H1 (cell line): ENCODE measurements around the gene THADA. TPM values are rescaled to one million over a fixed set of nuclear protein-coding genes. Genes with fewer than 3 reads are reported as not detected.

Experiments
- CTCF ChIA-PET: fragments of 300-600 bp; sonication (Branson Sonifier 250); formaldehyde crosslinking; loops from one replicate; lab custom pipeline; 2021; ENCODE audit not compliant: partially characterized antibody; lab: Charles Lee
- POLR2A ChIA-PET: fragments of 300-600 bp; sonication (Branson Sonifier 250); formaldehyde crosslinking; loops from one replicate; lab custom pipeline; 2021; ENCODE audit warnings: inconsistent platforms; ENCODE audit not compliant: partially characterized antibody; lab: Charles Lee
- DNase-seq, 2 experiments: peaks; one replicate each; pipeline versions ENCODE4 v3.0.0 to v3.0.0-alpha.2; 2010 to 2022; ENCODE audit warnings: low spot score in 2 of 2, low read depth in 1 of 2, mixed read lengths in 1 of 2
- FAIRE-seq: peaks from 2 replicates; lab custom pipeline; 2011; peaks lifted over from hg19 to GRCh38; lab: Jason Lieb, UNC
- H2AFZ ChIP-seq: 2 replicates; pipeline ENCODE4 v1.8.1; 2012; ENCODE audit warnings: low read length, inconsistent platforms
- H2AK5ac ChIP-seq: 2 replicates; pipeline ENCODE4 v1.6.1; 2013; ENCODE audit warnings: low read depth, low read length
- H2BK120ac ChIP-seq: replicated peaks from 2 replicates; pipeline ENCODE3; 2013; ENCODE audit warnings: low read depth, low read length, inconsistent platforms
- H2BK12ac ChIP-seq: 2 replicates; pipeline ENCODE4 v1.6.1; 2013; ENCODE audit warnings: low read depth, low read length
- H2BK15ac ChIP-seq: 2 replicates; pipeline ENCODE4 v1.6.1; 2013; ENCODE audit warnings: low read length
- H2BK20ac ChIP-seq: 2 replicates; pipeline ENCODE4 v1.6.1; 2013; ENCODE audit warnings: low read length
- H2BK5ac ChIP-seq: 2 replicates; pipeline ENCODE4 v1.6.1; 2013; ENCODE audit warnings: low read depth, low read length
- H3K14ac ChIP-seq: 2 replicates; pipeline ENCODE4 v1.6.1; 2013; ENCODE audit warnings: inconsistent platforms; ENCODE audit not compliant: insufficient read length
- H3K18ac ChIP-seq: 2 replicates; pipeline ENCODE4 v1.6.1; 2013; ENCODE audit warnings: low read length; ENCODE audit errors: extremely low read depth
- H3K23ac ChIP-seq: 2 replicates; pipeline ENCODE4 v1.6.1; 2013; ENCODE audit warnings: inconsistent platforms; ENCODE audit not compliant: insufficient read length
- H3K23me2 ChIP-seq: 2 replicates; pipeline ENCODE4 v1.6.1; 2013; ENCODE audit warnings: low read depth, low read length
- H3K27ac ChIP-seq: 2 replicates; pipeline ENCODE4 v1.6.1; 2011; ENCODE audit warnings: low read depth, low read length, inconsistent platforms
- H3K27me3 ChIP-seq, 4 experiments: replicated peaks in 1 of 4; 1 replicate in 1 of 4; 2 replicates in 3 of 4; pipeline versions ENCODE4 v1.6.1 to v1.8.1; 2011 to 2013; ENCODE audit warnings: low read length in 3 of 4, mild to moderate bottlenecking in 3 of 4, inconsistent platforms in 2 of 4, mixed read lengths in 2 of 4, moderate library complexity in 1 of 4; ENCODE audit not compliant: control insufficient read depth in 3 of 4, insufficient read depth in 3 of 4; ENCODE audit errors: extremely low read depth in 1 of 4
- H3K36me3 ChIP-seq, 4 experiments: 2 replicates each; pipeline versions ENCODE4 v1.6.1 to v1.8.1; 2011 to 2013; ENCODE audit warnings: mild to moderate bottlenecking in 4 of 4, low read length in 3 of 4, moderate library complexity in 2 of 4, control low read depth in 1 of 4, inconsistent platforms in 1 of 4; ENCODE audit not compliant: insufficient read depth in 4 of 4, control insufficient read depth in 2 of 4
- H3K4ac ChIP-seq: replicated peaks from 2 replicates; pipeline ENCODE3; 2013; ENCODE audit warnings: low read length, low read depth, mixed read lengths, inconsistent platforms; ENCODE audit not compliant: insufficient read length
- H3K4me1 ChIP-seq, 4 experiments: replicated peaks in 1 of 4; 1 replicate in 1 of 4; 2 replicates in 3 of 4; pipeline versions ENCODE4 v1.6.1 to v1.8.1; 2011 to 2013; ENCODE audit warnings: low read length in 3 of 4, inconsistent platforms in 2 of 4, mixed read lengths in 1 of 4; ENCODE audit not compliant: insufficient read depth in 4 of 4, control insufficient read depth in 3 of 4
- H3K4me2 ChIP-seq, 2 experiments: 2 replicates each; pipeline versions ENCODE4 v1.6.1 to v1.8.1; 2011 to 2013; ENCODE audit warnings: low read depth in 2 of 2, low read length in 2 of 2, control low read depth in 1 of 2, inconsistent platforms in 1 of 2, mild to moderate bottlenecking in 1 of 2; ENCODE audit not compliant: insufficient read depth in 1 of 2
- H3K4me3 ChIP-seq, 4 experiments: fragments of 200-600, 300-600 bp in 1 of 4; sonication (generic), shearing (Covaris generic), sonication (Bioruptor Twin) in 1 of 4; 2 replicates each; pipeline versions ENCODE4 v1.5.1 to v1.8.1; 2011 to 2016; ENCODE audit warnings: low read length in 4 of 4, low read depth in 3 of 4, control low read depth in 2 of 4, inconsistent platforms in 2 of 4, mild to moderate bottlenecking in 2 of 4, mixed read lengths in 1 of 4, moderate library complexity in 1 of 4; ENCODE audit not compliant: insufficient read depth in 2 of 4; ENCODE audit errors: extremely low read depth in 1 of 4
- H3K56ac ChIP-seq: replicated peaks from 2 replicates; pipeline ENCODE3; 2013; ENCODE audit warnings: low read depth, mild to moderate bottlenecking, mixed read lengths, low read length, inconsistent platforms; ENCODE audit not compliant: insufficient read length
- H3K79me1 ChIP-seq: 2 replicates; pipeline ENCODE4 v1.6.1; 2013; ENCODE audit warnings: low read depth, low read length, control low read depth
- H3K79me2 ChIP-seq, 2 experiments: 2 replicates each; pipeline versions ENCODE4 v1.6.1 to v1.8.1; 2012 to 2013; ENCODE audit warnings: low read length in 2 of 2, mild to moderate bottlenecking in 2 of 2, inconsistent platforms in 1 of 2; ENCODE audit not compliant: insufficient read depth in 2 of 2, control insufficient read depth in 1 of 2
- H3K9ac ChIP-seq, 4 experiments: replicated peaks in 1 of 4; 1 replicate in 1 of 4; 2 replicates in 3 of 4; pipeline versions ENCODE4 v1.6.1 to v1.8.1; 2011 to 2013; ENCODE audit warnings: low read depth in 3 of 4, low read length in 3 of 4, control low read depth in 2 of 4, mild to moderate bottlenecking in 2 of 4, moderate library complexity in 2 of 4, inconsistent platforms in 1 of 4; ENCODE audit errors: extremely low read depth in 1 of 4
- H3K9me3 ChIP-seq, 2 experiments: 2 replicates each; pipeline versions ENCODE4 v1.6.1 to v1.8.1; 2012 to 2013; ENCODE audit warnings: mild to moderate bottlenecking in 2 of 2, moderate library complexity in 2 of 2, control low read depth in 1 of 2, inconsistent platforms in 1 of 2, low read depth in 1 of 2, low read length in 1 of 2, mixed read lengths in 1 of 2; ENCODE audit not compliant: insufficient read depth in 2 of 2
- H4K20me1 ChIP-seq, 2 experiments: replicated peaks in 1 of 2; 2 replicates each; pipeline versions ENCODE3 to v1.8.1; 2011 to 2013; ENCODE audit warnings: inconsistent platforms in 2 of 2, low read length in 2 of 2, mild to moderate bottlenecking in 1 of 2; ENCODE audit not compliant: insufficient read depth in 2 of 2, control insufficient read depth in 1 of 2
- H4K5ac ChIP-seq: 2 replicates; pipeline ENCODE4 v1.6.1; 2013; ENCODE audit warnings: low read length, low read depth, mixed read lengths, inconsistent platforms; ENCODE audit not compliant: insufficient read length
- H4K8ac ChIP-seq: 2 replicates; pipeline ENCODE4 v1.8.0; 2013; ENCODE audit warnings: mild to moderate bottlenecking, moderate library complexity, low read length, inconsistent platforms; ENCODE audit not compliant: insufficient read depth; ENCODE audit errors: extremely low read depth
- H4K91ac ChIP-seq: replicated peaks from 2 replicates; pipeline ENCODE3; 2013; ENCODE audit warnings: low read length, mixed read lengths, inconsistent platforms; ENCODE audit not compliant: insufficient read length
- EZH2 ChIP-seq: fragments of 200-600 bp; sonication (generic); IDR thresholded peaks from 2 replicates; pipeline ENCODE4 v1.7.1; 2012; ENCODE audit warnings: low read depth, mild to moderate bottlenecking, moderate library complexity, low read length, inconsistent platforms; ENCODE audit not compliant: severe bottlenecking
- NANOG ChIP-seq: IDR thresholded peaks from 2 replicates; pipeline ENCODE4 v1.6.1; 2011; ENCODE audit warnings: low read length, low read depth, mild to moderate bottlenecking, inconsistent platforms; ENCODE audit not compliant: insufficient read depth, poor library complexity, severe bottlenecking
- PHF8 ChIP-seq: fragments of 200-600 bp; sonication (generic); conservative IDR thresholded peaks from 2 replicates; pipeline ENCODE4 v1.7.1; 2012; ENCODE audit warnings: low read depth, mild to moderate bottlenecking, inconsistent platforms, low read length, moderate library complexity
- SRF ChIP-seq: IDR thresholded peaks from 2 replicates; pipeline ENCODE4 v1.6.1; 2011; ENCODE audit warnings: mild to moderate bottlenecking, low read depth, low read length, moderate library complexity
- SUZ12 ChIP-seq: fragments of 200-600 bp; sonication (generic); IDR thresholded peaks from 2 replicates; pipeline ENCODE4 v1.6.1; 2012; ENCODE audit warnings: mild to moderate bottlenecking, inconsistent platforms, low read length, moderate library complexity, mixed read lengths
- USF2 ChIP-seq: IDR thresholded peaks from 2 replicates; pipeline ENCODE4 v1.6.1; 2011; ENCODE audit warnings: low read length, improper control_type of control experiment
- WGBS, 2 experiments: shearing (Covaris generic) in 1 of 2; methylation state at CpG; one replicate each; pipeline versions ENCODE4 v1.1.6 to v1.1.7; 2013 to 2015; ENCODE audit warnings: low lambda C conversion rate in 2 of 2, mixed read lengths in 2 of 2, inconsistent platforms in 1 of 2, low coverage in 1 of 2, missing lambda C conversion rate in 1 of 2; ENCODE audit not compliant: insufficient replicate concordance in 2 of 2, insufficient coverage in 1 of 2, insufficient read length in 1 of 2; ENCODE audit errors: extremely low coverage in 1 of 2, missing lambda C conversion rate in 1 of 2; 5-methylcytosine and 5-hydroxymethylcytosine counted together
- polyA plus RNA-seq, 7 experiments: library from polyadenylated mRNA; depleted of rRNA in 3 of 7; stranded (reverse) in 5 of 7; unstranded in 2 of 7; fragments of >200 nt in 5 of 7; fragments of 200-250 nt in 2 of 7; gene quantifications; 1 replicate in 5 of 7; 2 replicates in 1 of 7; 4 replicates in 1 of 7; pipeline versions ENCODE4 v1.2.1 to v1.2.3, GENCODE V29; 2011 to 2013; ENCODE audit warnings: missing spikeins in 2 of 7, mixed read lengths in 2 of 7
- total RNA-seq: library from RNA; stranded (reverse); fragmentation: NEBNext Ultra II Directional; extraction: Animal tissue kit (Norgen Biotek cat#: 25700); gene quantifications from 2 replicates; pipeline ENCODE4 v1.2.1, GENCODE V29; 2021

Gene THADA
- total and polyA plus RNA-seq, 2 of the 8 experiments (the other 6 are each of a cell fraction or from before 2014, with no cell fraction given) = 22.4 to 26.8 TPM

- Histone ChIP-seq H3K79me2 (no peaks in the 10 kb centered on the region), H3K4me2 (no peak overlapping the region), H3K56ac (no peak overlapping the region), H3K18ac (no peak overlapping the region), H3K4me1 (peaks cover 3 to 21% (median 6%) of the 10 kb centered on the region in 4 experiments; a peak in 4 of 7 replicates), H3K23ac (no peak overlapping the region), H3K27ac (no peak overlapping the region), H4K20me1 (no peaks in the 10 kb centered on the region), H2BK20ac (no peak overlapping the region), H3K79me1 (no peaks in the 10 kb centered on the region), H3K14ac (no peak overlapping the region), H2BK5ac (no peak overlapping the region), H3K27me3 (no peaks in the 10 kb centered on the region), H3K36me3 (no peaks in the 10 kb centered on the region), H3K9me3 (no peaks in the 10 kb centered on the region), H4K8ac (no peak overlapping the region), H4K5ac (no peak overlapping the region), H3K23me2 (no peaks in the 10 kb centered on the region), H2AK5ac (no peak overlapping the region), H4K91ac (no peak overlapping the region), H3K4ac (no peak overlapping the region), H2AFZ (no peak overlapping the region), H2BK12ac (no peak overlapping the region), H2BK120ac (no peak overlapping the region), H3K4me3 (no peak overlapping the region), H2BK15ac (no peak overlapping the region), H3K9ac (no peak overlapping the region)
- FAIRE-seq = no peak
- DNase-seq = no peak
- POLR2A ChIA-PET = no interaction called here
- TF ChIP-seq SRF (no peak), EZH2 (no peak), PHF8 (no peak), SUZ12 (no peak), USF2 (no peak), NANOG (no peak)
- WGBS, 2 experiments = 77% methylated on average over 4 of the region's 4 CpGs; no CpG with 5 or more reads in 1 of the 2 experiments
- CTCF ChIA-PET = interaction anchor here (0.6 to 1.3 kb wide), 6 partner anchors 14 to 156 kb away, joined by 3 to 4 read pairs (median 3); no protein-coding TSS in a partner anchor
Measured at GRCh38 chr2:43443282-43443681, 152.6 kb downstream of the THADA start.
